Liver (tissue), 9 donors: ENCODE results near the gene HCK. TPM values are rescaled to one million over a fixed set of nuclear protein-coding genes. Genes with fewer than 3 reads are reported as not detected.

ENCODE experiments used
- DNase-seq: peaks from one replicate; pipeline ENCODE4 v3.0.0-alpha.2; 2017; ENCODE audit warnings: low spot score
- H3K27ac ChIP-seq, 2 donors: one replicate each; pipeline ENCODE4 v1.7.0; 2013; ENCODE audit warnings: inconsistent platforms in 2 of 2, low read length in 2 of 2, control low read depth in 1 of 2, low read depth in 1 of 2, mild to moderate bottlenecking in 1 of 2
- H3K27me3 ChIP-seq, 4 donors: one replicate each; pipeline versions ENCODE4 v1.6.1 to v1.7.0; 2013; ENCODE audit warnings: low read length in 3 of 4, inconsistent platforms in 1 of 4, mild to moderate bottlenecking in 1 of 4, moderate library complexity in 1 of 4; ENCODE audit not compliant: control insufficient read depth in 4 of 4, insufficient read depth in 4 of 4
- H3K36me3 ChIP-seq, 4 donors: one replicate each; pipeline versions ENCODE4 v1.6.1 to v1.7.0; 2013; ENCODE audit warnings: low read length in 3 of 4, mild to moderate bottlenecking in 3 of 4, low read depth in 1 of 4, moderate library complexity in 1 of 4; ENCODE audit not compliant: control insufficient read depth in 4 of 4, insufficient read depth in 3 of 4
- H3K4me1 ChIP-seq, 4 donors: one replicate each; pipeline versions ENCODE4 v1.6.1 to v1.7.0; 2013; ENCODE audit warnings: low read length in 3 of 4, mild to moderate bottlenecking in 3 of 4, moderate library complexity in 1 of 4; ENCODE audit not compliant: control insufficient read depth in 4 of 4, insufficient read depth in 4 of 4
- H3K4me3 ChIP-seq, 3 donors: one replicate each; pipeline versions ENCODE4 v1.6.1 to v1.7.0; 2013; ENCODE audit warnings: low read length in 3 of 3, control low read depth in 1 of 3, low read depth in 1 of 3, mild to moderate bottlenecking in 1 of 3
- H3K9ac ChIP-seq, 2 donors: one replicate each; pipeline ENCODE4 v1.7.0; 2013; ENCODE audit warnings: low read length in 2 of 2, mild to moderate bottlenecking in 2 of 2, moderate library complexity in 2 of 2, control low read depth in 1 of 2, low read depth in 1 of 2
- H3K9me3 ChIP-seq, 4 donors: one replicate each; pipeline versions ENCODE4 v1.6.1 to v1.7.0; 2013; ENCODE audit warnings: low read length in 3 of 4; ENCODE audit not compliant: control insufficient read depth in 4 of 4
- EGR1 ChIP-seq, 2 donors: IDR thresholded peaks; 2 replicates each; pipeline ENCODE4 v1.6.1; 2016 to 2018; ENCODE audit warnings: antibody characterized with exemption in 2 of 2, low read depth in 2 of 2
- FOXA1 ChIP-seq: IDR thresholded peaks from 2 replicates; pipeline ENCODE4 v1.6.1; 2016; ENCODE audit warnings: antibody characterized with exemption
- FOXA2 ChIP-seq: IDR thresholded peaks from 2 replicates; pipeline ENCODE4 v1.6.1; 2016; ENCODE audit warnings: antibody characterized with exemption
- GABPA ChIP-seq, 2 donors: IDR thresholded peaks in 1 of 2; conservative IDR thresholded peaks in 1 of 2; 2 replicates each; pipeline ENCODE4 v1.6.1; 2016; ENCODE audit warnings: antibody characterized with exemption in 2 of 2, mild to moderate bottlenecking in 1 of 2, moderate library complexity in 1 of 2
- HNF4A ChIP-seq, 2 donors: conservative IDR thresholded peaks; 2 replicates each; pipeline ENCODE4 v1.6.1; 2016; ENCODE audit warnings: antibody characterized with exemption in 2 of 2, mild to moderate bottlenecking in 2 of 2
- HNF4G ChIP-seq: IDR thresholded peaks from 2 replicates; pipeline ENCODE4 v1.6.1; 2016; ENCODE audit warnings: antibody characterized with exemption
- JUND ChIP-seq, 2 donors: IDR thresholded peaks; 2 replicates each; pipeline ENCODE4 v1.6.1; 2016; ENCODE audit warnings: antibody characterized with exemption in 2 of 2
- NR2F2 ChIP-seq: IDR thresholded peaks from 2 replicates; pipeline ENCODE4 v1.6.1; 2016; ENCODE audit warnings: antibody characterized with exemption
- RAD21 ChIP-seq, 2 donors: IDR thresholded peaks; 2 replicates each; pipeline ENCODE4 v1.6.1; 2016; ENCODE audit warnings: antibody characterized with exemption in 2 of 2, mild to moderate bottlenecking in 2 of 2
- RXRA ChIP-seq, 2 donors: IDR thresholded peaks; 2 replicates each; pipeline ENCODE4 v1.6.1; 2017 to 2018; ENCODE audit warnings: antibody characterized with exemption in 2 of 2, mild to moderate bottlenecking in 1 of 2
- SP1 ChIP-seq: IDR thresholded peaks from 2 replicates; pipeline ENCODE4 v1.6.1; 2018; ENCODE audit warnings: antibody characterized with exemption, mild to moderate bottlenecking
- TAF1 ChIP-seq: conservative IDR thresholded peaks from 2 replicates; pipeline ENCODE4 v1.6.1; 2016; ENCODE audit warnings: antibody characterized with exemption, mild to moderate bottlenecking
- YY1 ChIP-seq: IDR thresholded peaks from 2 replicates; pipeline ENCODE4 v1.6.1; 2016; ENCODE audit warnings: antibody characterized with exemption, mild to moderate bottlenecking
- WGBS: extraction: QIAGEN DNeasy Blood & Tissue Kit; methylation state at CpG from one replicate; pipeline ENCODE4 v1.1.7; 2013; 5-methylcytosine and 5-hydroxymethylcytosine counted together
- polyA plus RNA-seq, 2 donors: library from polyadenylated mRNA; stranded (reverse) in 1 of 2; unstranded in 1 of 2; fragments of 200-250 nt in 1 of 2; fragments of >200 nt in 1 of 2; fragmentation: Nextera tagmentation in 1 of 2; extraction: Ambion mirVana in 1 of 2; gene quantifications; one replicate each; pipeline versions ENCODE4 v1.2.1 to v1.2.3, GENCODE V29; 2013 to 2015
- total RNA-seq, 2 donors: library from RNA; depleted of rRNA; stranded (reverse); fragments of >200 nt; gene quantifications; one replicate each; pipeline ENCODE4 v1.2.3, GENCODE V29; 2014
- TF ChIP-seq, protein P1 (sequence below): IDR thresholded peaks from 2 replicates; pipeline ENCODE4 v1.6.1; 2016; ENCODE audit warnings: antibody characterized with exemption
- TF ChIP-seq, protein P2 (sequence below): IDR thresholded peaks from 2 replicates; pipeline ENCODE4 v1.6.1; 2016; ENCODE audit warnings: antibody characterized with exemption, mild to moderate bottlenecking
- TF ChIP-seq, protein P3 (sequence below): IDR thresholded peaks from 2 replicates; pipeline ENCODE4 v1.6.1; 2016; ENCODE audit warnings: antibody characterized with exemption
- TF ChIP-seq, protein P4 (sequence below): IDR thresholded peaks from 2 replicates; pipeline ENCODE4 v1.6.1; 2016; ENCODE audit warnings: antibody characterized with exemption
- TF ChIP-seq, protein P5 (sequence below): fragments of 150-350 bp; IDR thresholded peaks from 2 replicates; pipeline ENCODE4 v1.5.1; 2017; ENCODE audit warnings: improper control_type of control experiment, low read depth, low read length; ENCODE audit not compliant: missing input control
- donor health status: healthy.
- donor health status: healthy.
- donor health status: healthy.
- donor health status: healthy.
- donor health status: healthy.

Gene HCK
- total and polyA plus RNA-seq, 4 donors = 1.8 to 20.6 (median 10.2) TPM

DNA sequence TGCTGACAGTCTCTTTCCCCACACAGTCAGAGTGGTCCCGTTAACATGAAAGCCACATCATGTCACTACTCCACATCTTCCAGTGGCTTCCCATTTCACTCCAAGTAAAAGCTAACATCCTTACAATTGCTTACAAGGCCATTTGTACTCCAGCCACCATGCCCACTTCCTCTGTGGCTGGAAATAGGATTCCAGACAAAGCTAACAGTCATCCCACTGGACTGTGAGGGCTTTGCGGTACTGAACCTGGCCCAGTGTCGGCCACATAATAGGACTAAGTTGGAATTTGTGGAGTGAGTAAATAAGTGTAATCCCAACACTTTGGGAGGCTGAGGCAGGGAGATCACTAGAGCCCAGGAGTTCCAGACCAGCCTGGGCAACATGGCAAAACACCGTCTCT lies 31.0 kb upstream of the HCK start:
- WGBS = 76% methylated on average over 4 of the region's 4 CpGs
- Histone ChIP-seq H3K27ac (no peak overlapping the region), H3K4me1 (peaks cover 0 to 8% (median 4%) of the 10 kb centered on the region in 4 donors), H3K36me3 (no peaks in the 10 kb centered on the region), H3K4me3 (no peak overlapping the region), H3K9ac (no peak overlapping the region), H3K9me3 (no peaks in the 10 kb centered on the region), H3K27me3 (peaks cover 0 to 11% (median under 1%) of the 10 kb centered on the region in 4 donors)
- no peak for DNase-seq
- TF ChIP-seq, protein P1, sequence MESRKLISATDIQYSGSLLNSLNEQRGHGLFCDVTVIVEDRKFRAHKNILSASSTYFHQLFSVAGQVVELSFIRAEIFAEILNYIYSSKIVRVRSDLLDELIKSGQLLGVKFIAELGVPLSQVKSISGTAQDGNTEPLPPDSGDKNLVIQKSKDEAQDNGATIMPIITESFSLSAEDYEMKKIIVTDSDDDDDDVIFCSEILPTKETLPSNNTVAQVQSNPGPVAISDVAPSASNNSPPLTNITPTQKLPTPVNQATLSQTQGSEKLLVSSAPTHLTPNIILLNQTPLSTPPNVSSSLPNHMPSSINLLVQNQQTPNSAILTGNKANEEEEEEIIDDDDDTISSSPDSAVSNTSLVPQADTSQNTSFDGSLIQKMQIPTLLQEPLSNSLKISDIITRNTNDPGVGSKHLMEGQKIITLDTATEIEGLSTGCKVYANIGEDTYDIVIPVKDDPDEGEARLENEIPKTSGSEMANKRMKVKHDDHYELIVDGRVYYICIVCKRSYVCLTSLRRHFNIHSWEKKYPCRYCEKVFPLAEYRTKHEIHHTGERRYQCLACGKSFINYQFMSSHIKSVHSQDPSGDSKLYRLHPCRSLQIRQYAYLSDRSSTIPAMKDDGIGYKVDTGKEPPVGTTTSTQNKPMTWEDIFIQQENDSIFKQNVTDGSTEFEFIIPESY = no peak
- TF ChIP-seq FOXA1 (no peak), EGR1 (IDR thresholded peaks at IDR 0.05; ENCODE audit: low read depth in 2 of 2) (no peak), GABPA (IDR thresholded peaks at IDR 0.05 in 1 of 2, conservative IDR thresholded peaks at IDR 0.05 in 1 of 2) (no peak), RAD21 (IDR thresholded peaks at IDR 0.05) (no peak), JUND (IDR thresholded peaks at IDR 0.05) (no peak), TAF1 (no peak), YY1 (no peak), HNF4G (no peak), NR2F2 (no peak), FOXA2 (no peak), SP1 (no peak)
- TF ChIP-seq, protein P2, sequence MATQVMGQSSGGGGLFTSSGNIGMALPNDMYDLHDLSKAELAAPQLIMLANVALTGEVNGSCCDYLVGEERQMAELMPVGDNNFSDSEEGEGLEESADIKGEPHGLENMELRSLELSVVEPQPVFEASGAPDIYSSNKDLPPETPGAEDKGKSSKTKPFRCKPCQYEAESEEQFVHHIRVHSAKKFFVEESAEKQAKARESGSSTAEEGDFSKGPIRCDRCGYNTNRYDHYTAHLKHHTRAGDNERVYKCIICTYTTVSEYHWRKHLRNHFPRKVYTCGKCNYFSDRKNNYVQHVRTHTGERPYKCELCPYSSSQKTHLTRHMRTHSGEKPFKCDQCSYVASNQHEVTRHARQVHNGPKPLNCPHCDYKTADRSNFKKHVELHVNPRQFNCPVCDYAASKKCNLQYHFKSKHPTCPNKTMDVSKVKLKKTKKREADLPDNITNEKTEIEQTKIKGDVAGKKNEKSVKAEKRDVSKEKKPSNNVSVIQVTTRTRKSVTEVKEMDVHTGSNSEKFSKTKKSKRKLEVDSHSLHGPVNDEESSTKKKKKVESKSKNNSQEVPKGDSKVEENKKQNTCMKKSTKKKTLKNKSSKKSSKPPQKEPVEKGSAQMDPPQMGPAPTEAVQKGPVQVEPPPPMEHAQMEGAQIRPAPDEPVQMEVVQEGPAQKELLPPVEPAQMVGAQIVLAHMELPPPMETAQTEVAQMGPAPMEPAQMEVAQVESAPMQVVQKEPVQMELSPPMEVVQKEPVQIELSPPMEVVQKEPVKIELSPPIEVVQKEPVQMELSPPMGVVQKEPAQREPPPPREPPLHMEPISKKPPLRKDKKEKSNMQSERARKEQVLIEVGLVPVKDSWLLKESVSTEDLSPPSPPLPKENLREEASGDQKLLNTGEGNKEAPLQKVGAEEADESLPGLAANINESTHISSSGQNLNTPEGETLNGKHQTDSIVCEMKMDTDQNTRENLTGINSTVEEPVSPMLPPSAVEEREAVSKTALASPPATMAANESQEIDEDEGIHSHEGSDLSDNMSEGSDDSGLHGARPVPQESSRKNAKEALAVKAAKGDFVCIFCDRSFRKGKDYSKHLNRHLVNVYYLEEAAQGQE = no peak
- TF ChIP-seq, protein P3, sequence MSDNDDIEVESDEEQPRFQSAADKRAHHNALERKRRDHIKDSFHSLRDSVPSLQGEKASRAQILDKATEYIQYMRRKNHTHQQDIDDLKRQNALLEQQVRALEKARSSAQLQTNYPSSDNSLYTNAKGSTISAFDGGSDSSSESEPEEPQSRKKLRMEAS = no peak

DNA sequence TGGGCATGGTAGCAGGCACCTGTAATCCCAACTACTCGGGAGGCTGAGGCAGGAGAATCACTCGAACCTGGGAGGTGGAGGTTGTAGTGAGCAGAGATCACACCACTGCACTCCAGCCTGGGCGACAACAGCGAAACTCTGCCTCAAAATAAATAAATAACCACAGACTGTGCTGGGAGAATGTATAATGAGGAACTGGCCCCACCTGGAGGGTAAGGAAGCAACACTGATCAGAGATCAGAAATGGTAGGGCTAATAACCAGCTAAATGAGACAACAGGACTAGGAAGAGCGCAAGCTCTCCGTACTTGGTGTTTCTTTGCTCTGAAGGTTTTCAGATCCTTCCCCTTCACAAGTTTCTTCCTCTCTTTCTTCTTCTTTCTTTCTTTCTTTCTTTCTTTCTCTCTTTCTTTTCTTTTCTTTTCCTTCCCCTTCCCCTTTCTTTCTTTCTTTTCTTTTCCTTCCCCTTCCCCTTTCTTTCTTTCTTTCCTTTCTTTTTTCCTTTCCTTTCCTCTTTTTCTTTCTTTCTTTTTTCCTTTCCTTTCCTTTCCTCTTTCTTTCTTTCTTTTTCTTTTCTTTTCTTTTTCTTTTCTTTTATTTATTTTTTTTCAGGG lies 27.3 kb upstream of the HCK start:
- Histone ChIP-seq H3K4me1 (no peaks in the 10 kb centered on the region), H3K4me3 (no peak overlapping the region), H3K27ac (no peak overlapping the region), H3K9me3 (no peaks in the 10 kb centered on the region), H3K36me3 (no peaks in the 10 kb centered on the region), H3K27me3 (peaks cover 0 to 10% (median under 1%) of the 10 kb centered on the region in 4 donors), H3K9ac (no peak overlapping the region)
- no peak for DNase-seq
- WGBS = 79% methylated on average over 6 of the region's 6 CpGs
- TF ChIP-seq SP1 (no peak), NR2F2 (no peak), HNF4G (no peak), RXRA (IDR thresholded peaks at IDR 0.05) (no peak), GABPA (IDR thresholded peaks at IDR 0.05 in 1 of 2, conservative IDR thresholded peaks at IDR 0.05 in 1 of 2) (no peak), HNF4A (conservative IDR thresholded peaks at IDR 0.05) (no peak), EGR1 (IDR thresholded peaks at IDR 0.05; ENCODE audit: low read depth in 2 of 2) (no peak)
- TF ChIP-seq, protein P3 = no peak
- TF ChIP-seq, protein P1 = no peak
- TF ChIP-seq, protein P4, sequence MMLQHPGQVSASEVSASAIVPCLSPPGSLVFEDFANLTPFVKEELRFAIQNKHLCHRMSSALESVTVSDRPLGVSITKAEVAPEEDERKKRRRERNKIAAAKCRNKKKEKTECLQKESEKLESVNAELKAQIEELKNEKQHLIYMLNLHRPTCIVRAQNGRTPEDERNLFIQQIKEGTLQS = no peak
- TF ChIP-seq, protein P5, sequence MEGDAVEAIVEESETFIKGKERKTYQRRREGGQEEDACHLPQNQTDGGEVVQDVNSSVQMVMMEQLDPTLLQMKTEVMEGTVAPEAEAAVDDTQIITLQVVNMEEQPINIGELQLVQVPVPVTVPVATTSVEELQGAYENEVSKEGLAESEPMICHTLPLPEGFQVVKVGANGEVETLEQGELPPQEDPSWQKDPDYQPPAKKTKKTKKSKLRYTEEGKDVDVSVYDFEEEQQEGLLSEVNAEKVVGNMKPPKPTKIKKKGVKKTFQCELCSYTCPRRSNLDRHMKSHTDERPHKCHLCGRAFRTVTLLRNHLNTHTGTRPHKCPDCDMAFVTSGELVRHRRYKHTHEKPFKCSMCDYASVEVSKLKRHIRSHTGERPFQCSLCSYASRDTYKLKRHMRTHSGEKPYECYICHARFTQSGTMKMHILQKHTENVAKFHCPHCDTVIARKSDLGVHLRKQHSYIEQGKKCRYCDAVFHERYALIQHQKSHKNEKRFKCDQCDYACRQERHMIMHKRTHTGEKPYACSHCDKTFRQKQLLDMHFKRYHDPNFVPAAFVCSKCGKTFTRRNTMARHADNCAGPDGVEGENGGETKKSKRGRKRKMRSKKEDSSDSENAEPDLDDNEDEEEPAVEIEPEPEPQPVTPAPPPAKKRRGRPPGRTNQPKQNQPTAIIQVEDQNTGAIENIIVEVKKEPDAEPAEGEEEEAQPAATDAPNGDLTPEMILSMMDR = no peak
